Smooth muscle cell (in vitro differentiated cells): Measurements from ENCODE around the gene PTPRU. TPM values are rescaled to one million over a fixed set of nuclear protein-coding genes. Genes with fewer than 3 reads are reported as not detected.
A peak's percentile ranks its signal among the peaks of the same experiment; 100 is the strongest.

Experiments
- DNase-seq: peaks from one replicate; lab custom pipeline; 2025; ENCODE audit not compliant: unreplicated experiment; lab: John Stamatoyannopoulos, UW
- H2AFZ ChIP-seq: fragments of 200-600 bp; sonication (generic); 2 replicates; pipeline ENCODE4 v1.6.0; 2016; ENCODE audit warnings: antibody characterized with exemption, low read depth, mild to moderate bottlenecking
- H3F3A ChIP-seq: fragments of 200-600 bp; sonication (generic); 2 replicates; pipeline ENCODE4 v1.6.0; 2017; ENCODE audit warnings: antibody characterized with exemption, low read depth
- H3K27ac ChIP-seq: fragments of 200-600 bp; sonication (generic); 2 replicates; pipeline ENCODE4 v1.5.1; 2016; ENCODE audit warnings: low read depth, mild to moderate bottlenecking
- H3K27me3 ChIP-seq: fragments of 200-600 bp; sonication (generic); 2 replicates; pipeline ENCODE4 v1.6.1; 2016; ENCODE audit warnings: low read depth, mild to moderate bottlenecking
- H3K36me3 ChIP-seq: fragments of 200-600 bp; sonication (generic); 2 replicates; pipeline ENCODE4 v1.5.1; 2016; ENCODE audit warnings: low read depth
- H3K4me1 ChIP-seq: fragments of 200-600 bp; sonication (generic); 2 replicates; pipeline ENCODE4 v1.5.1; 2016; ENCODE audit warnings: low read depth
- H3K4me2 ChIP-seq: fragments of 200-600 bp; sonication (generic); 2 replicates; pipeline ENCODE4 v1.6.0; 2016; ENCODE audit warnings: mild to moderate bottlenecking
- H3K4me3 ChIP-seq: fragments of 200-600 bp; sonication (generic); 2 replicates; pipeline ENCODE4 v1.5.1; 2016; ENCODE audit warnings: mild to moderate bottlenecking
- H3K79me2 ChIP-seq: fragments of 200-600 bp; sonication (generic); 2 replicates; pipeline ENCODE4 v1.6.0; 2016; ENCODE audit warnings: low read depth, mild to moderate bottlenecking
- H3K9ac ChIP-seq: fragments of 200-600 bp; sonication (generic); 2 replicates; pipeline ENCODE4 v1.6.0; 2016; ENCODE audit warnings: low read depth
- H3K9me3 ChIP-seq: fragments of 200-600 bp; sonication (generic); replicated peaks from 2 replicates; pipeline ENCODE4 v1.5.1; 2016; ENCODE audit warnings: low read depth
- H4K20me1 ChIP-seq: fragments of 200-600 bp; sonication (generic); 2 replicates; pipeline ENCODE4 v1.6.0; 2016; ENCODE audit warnings: low read depth
- WGBS: methylation state at CpG from one replicate; pipeline ENCODE4 v1.1.7; 2016; ENCODE audit warnings: low lambda C conversion rate; 5-methylcytosine and 5-hydroxymethylcytosine counted together
- polyA plus RNA-seq: library from polyadenylated mRNA; unstranded; fragments of >200 nt; fragmentation: Nextera tagmentation; extraction: Ambion mirVana; gene quantifications from 2 replicates; pipeline ENCODE4 v1.2.1, GENCODE V29; 2016
- total RNA-seq: library from RNA; depleted of rRNA; stranded (reverse); fragments of >200 nt; gene quantifications from 2 replicates; pipeline ENCODE4 v1.2.3, GENCODE V29; 2014
- TF ChIP-seq, protein P1 (sequence below): fragments of 200-600 bp; sonication (generic); IDR thresholded peaks from 2 replicates; pipeline ENCODE4 v1.5.1; 2017; ENCODE audit warnings: borderline replicate concordance, mild to moderate bottlenecking, antibody characterized with exemption; ENCODE audit not compliant: insufficient read depth, poor library complexity, severe bottlenecking

Gene PTPRU
- total and polyA plus RNA-seq, 2 experiments from 2014 or later: 41.1 to 67.8 TPM

DNA sequence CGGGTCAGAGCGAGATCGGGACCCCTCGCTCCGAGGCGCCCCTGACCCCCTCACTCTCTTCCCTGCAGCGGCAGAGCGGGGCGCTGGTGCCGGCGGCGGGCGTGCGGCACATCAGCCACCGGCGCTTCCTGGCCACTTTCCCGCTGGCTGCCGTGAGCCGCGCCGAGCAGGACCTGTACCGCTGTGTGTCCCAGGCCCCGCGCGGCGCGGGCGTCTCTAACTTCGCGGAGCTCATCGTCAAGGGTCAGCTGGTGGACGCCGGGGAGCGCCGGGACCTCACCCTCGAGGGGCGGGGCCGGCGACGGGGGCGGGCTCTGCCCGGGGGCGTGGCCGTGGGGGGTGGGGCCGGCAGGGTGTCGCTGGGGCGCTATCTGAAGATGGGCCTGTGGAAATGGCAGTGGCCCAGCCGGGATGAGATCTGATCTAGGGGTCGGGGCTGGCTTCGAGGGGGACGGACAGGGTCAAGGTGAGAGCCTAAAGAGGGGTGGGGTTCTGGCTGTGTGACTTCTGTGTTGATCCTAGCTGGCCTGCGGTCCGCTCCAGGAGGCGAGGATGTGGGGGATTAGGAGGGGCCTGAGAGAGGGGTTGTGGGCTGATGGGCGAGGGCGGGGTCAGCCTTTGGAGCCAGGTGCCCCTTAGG, 23.6 kb downstream of the PTPRU start:
- Histone ChIP-seq H3K4me2 (peak overlapping the region; percentile 96), H3K4me1 (peaks cover 28% of the 10 kb centered on the region), H3F3A (no peaks in the 10 kb centered on the region), H3K4me3 (peak overlapping the region; percentile 57), H4K20me1 (no peaks in the 10 kb centered on the region), H2AFZ (no peak overlapping the region), H3K9ac (peak overlapping the region; percentile 16), H3K79me2 (peaks cover 4% of the 10 kb centered on the region), H3K9me3 (no peaks in the 10 kb centered on the region), H3K36me3 (no peaks in the 10 kb centered on the region), H3K27ac (no peak overlapping the region), H3K27me3 (no peaks in the 10 kb centered on the region)
- TF ChIP-seq, protein P1, sequence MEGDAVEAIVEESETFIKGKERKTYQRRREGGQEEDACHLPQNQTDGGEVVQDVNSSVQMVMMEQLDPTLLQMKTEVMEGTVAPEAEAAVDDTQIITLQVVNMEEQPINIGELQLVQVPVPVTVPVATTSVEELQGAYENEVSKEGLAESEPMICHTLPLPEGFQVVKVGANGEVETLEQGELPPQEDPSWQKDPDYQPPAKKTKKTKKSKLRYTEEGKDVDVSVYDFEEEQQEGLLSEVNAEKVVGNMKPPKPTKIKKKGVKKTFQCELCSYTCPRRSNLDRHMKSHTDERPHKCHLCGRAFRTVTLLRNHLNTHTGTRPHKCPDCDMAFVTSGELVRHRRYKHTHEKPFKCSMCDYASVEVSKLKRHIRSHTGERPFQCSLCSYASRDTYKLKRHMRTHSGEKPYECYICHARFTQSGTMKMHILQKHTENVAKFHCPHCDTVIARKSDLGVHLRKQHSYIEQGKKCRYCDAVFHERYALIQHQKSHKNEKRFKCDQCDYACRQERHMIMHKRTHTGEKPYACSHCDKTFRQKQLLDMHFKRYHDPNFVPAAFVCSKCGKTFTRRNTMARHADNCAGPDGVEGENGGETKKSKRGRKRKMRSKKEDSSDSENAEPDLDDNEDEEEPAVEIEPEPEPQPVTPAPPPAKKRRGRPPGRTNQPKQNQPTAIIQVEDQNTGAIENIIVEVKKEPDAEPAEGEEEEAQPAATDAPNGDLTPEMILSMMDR: no peak
- 5% methylated on average over 47 of the region's 56 CpGs for WGBS
- DNase-seq: peak; percentile 25

DNA sequence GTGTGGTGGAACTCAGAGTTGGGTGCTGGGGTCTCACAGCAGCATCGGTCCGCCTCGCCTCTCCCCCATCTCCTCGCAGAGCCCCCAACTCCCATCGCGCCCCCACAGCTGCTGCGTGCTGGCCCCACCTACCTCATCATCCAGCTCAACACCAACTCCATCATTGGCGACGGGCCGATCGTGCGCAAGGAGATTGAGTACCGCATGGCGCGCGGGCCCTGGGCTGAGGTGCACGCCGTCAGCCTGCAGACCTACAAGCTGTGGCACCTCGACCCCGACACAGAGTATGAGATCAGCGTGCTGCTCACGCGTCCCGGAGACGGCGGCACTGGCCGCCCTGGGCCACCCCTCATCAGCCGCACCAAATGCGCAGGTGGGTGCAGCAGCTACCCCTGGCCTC, 24.2 kb downstream of the PTPRU start:
- no peak for DNase-seq
- WGBS: 81% methylated on average over 26 of the region's 29 CpGs
- Histone ChIP-seq H3F3A (no peaks in the 10 kb centered on the region), H3K4me3 (no peak overlapping the region), H3K79me2 (peaks cover 3% of the 10 kb centered on the region), H3K4me2 (peak overlapping the region; percentile 96), H3K27ac (no peak overlapping the region), H3K36me3 (no peaks in the 10 kb centered on the region), H3K4me1 (peaks cover 28% of the 10 kb centered on the region), H2AFZ (no peak overlapping the region), H3K9ac (no peak overlapping the region), H3K27me3 (no peaks in the 10 kb centered on the region), H4K20me1 (no peaks in the 10 kb centered on the region), H3K9me3 (no peaks in the 10 kb centered on the region)
- TF ChIP-seq, protein P1: no peak

DNA sequence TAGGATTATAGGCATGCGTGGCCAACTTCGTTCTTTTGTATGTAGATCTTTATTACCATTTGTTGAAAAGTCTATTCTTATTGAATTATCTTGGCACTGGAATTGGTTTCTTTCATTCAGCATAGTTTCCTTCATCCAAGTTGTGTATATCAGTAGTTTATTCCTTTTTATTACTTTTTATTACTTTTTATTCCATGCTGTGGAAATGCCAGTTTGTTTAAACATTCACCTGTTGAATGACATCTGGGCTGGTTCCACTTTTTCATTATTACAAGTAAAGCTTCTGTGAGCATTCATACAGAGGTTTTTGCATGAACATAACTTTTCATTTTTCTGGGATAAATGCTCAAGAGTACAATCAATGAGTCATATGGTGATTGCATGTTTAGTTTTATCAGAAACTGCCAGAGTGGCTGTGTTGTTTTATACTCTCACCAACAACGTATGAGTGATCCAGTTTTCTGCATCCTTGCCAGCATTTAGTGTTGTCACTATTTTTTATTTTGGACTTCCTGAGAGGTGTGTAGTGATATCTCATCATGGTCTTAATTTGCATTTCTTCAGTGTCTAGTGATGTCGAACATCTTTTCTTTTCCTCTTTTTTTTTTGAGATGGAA, 28.6 kb downstream of the PTPRU start:
- Histone ChIP-seq H2AFZ (no peak overlapping the region), H3K4me3 (no peak overlapping the region), H3K79me2 (no peaks in the 10 kb centered on the region), H4K20me1 (no peaks in the 10 kb centered on the region), H3K27ac (no peak overlapping the region), H3K9ac (no peak overlapping the region), H3K27me3 (no peaks in the 10 kb centered on the region), H3K4me2 (no peak overlapping the region), H3F3A (no peaks in the 10 kb centered on the region), H3K4me1 (peaks cover 5% of the 10 kb centered on the region), H3K36me3 (no peaks in the 10 kb centered on the region), H3K9me3 (no peaks in the 10 kb centered on the region)
- TF ChIP-seq, protein P1: no peak
- no peak for DNase-seq
- 80% methylated on average over 4 of the region's 4 CpGs for WGBS

DNA sequence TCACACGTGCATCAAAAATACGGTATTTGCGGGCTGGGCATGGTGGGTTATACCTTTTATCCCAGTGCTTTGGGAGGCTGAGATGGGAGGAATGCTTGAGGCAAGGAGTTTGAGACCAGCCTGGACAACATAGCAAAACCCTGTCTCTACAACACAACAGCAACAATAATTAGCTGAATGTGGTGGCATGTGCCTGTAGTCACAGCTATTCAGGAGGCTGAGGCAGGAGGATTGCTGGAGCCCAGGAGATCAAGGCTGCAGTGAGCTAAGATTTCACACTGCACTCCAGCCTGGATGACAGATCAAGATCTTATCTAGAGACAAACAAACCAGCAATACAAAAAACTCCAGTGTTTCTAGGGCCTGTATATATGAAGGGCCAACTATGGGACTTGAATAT, 30.6 kb downstream of the PTPRU start:
- Histone ChIP-seq H3K4me2 (no peak overlapping the region), H3K9me3 (no peaks in the 10 kb centered on the region), H3K9ac (no peak overlapping the region), H3K27me3 (no peaks in the 10 kb centered on the region), H3K27ac (no peak overlapping the region), H3F3A (no peaks in the 10 kb centered on the region), H4K20me1 (no peaks in the 10 kb centered on the region), H3K4me1 (peaks cover 8% of the 10 kb centered on the region), H2AFZ (no peak overlapping the region), H3K79me2 (no peaks in the 10 kb centered on the region), H3K36me3 (no peaks in the 10 kb centered on the region), H3K4me3 (no peak overlapping the region)
- TF ChIP-seq, protein P1: no peak
- WGBS: 96% methylated on average over 3 of the region's 3 CpGs
- no peak for DNase-seq
